ENCODE measurements around the gene PSPN. TPM values are rescaled to one million over a fixed set of nuclear protein-coding genes. Genes with fewer than 3 reads are reported as not detected.
"Not testable (repeated sequence)": the region's sequence is repeated elsewhere in the genome, so short reads cannot be mapped to it uniquely, and the experiment has no call there.

The PSPN gene
- total RNA-seq, 4 donors from 2014 or later = 1.4 to 3.7 (median 1.8) TPM

DNA sequence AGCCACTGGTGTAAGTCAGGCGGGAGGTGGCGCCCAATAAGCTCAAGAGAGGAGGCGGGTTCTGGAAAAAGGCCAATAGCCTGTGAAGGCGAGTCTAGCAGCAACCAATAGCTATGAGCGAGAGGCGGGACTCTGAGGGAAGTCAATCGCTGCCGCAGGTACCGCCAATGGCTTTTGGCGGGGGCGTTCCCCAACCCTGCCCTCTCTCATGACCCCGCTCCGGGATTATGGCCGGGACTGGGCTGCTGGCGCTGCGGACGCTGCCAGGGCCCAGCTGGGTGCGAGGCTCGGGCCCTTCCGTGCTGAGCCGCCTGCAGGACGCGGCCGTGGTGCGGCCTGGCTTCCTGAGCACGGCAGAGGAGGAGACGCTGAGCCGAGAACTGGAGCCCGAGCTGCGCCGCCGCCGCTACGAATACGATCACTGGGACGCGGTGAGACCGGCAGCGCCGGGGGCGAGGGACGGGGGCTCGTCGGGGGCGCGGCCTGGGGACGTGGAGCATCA is 3.1 kb downstream of the PSPN start, which contains the start of gene ALKBH7:
TSS of gene ALKBH7 (plus strand) at position 201 of the 502 bp plus-strand sequence. CDS start at position 228, 27 bp downstream.
- intact Hi-C loops (cut with DNase I; ENCODE audit: low total_unique reads) = no loop called here
- peak; percentile 82 for TF ChIP-seq POLR2A (IDR thresholded peaks at IDR 0.05)
- no peak for TF ChIP-seq EP300 (IDR thresholded peaks at IDR 0.05; ENCODE audit: low read depth)
- TF ChIP-seq POLR2AphosphoS5 (IDR thresholded peaks at IDR 0.05) = peak; percentile 49 to 80 (median 71)
- TF ChIP-seq, protein P1, sequence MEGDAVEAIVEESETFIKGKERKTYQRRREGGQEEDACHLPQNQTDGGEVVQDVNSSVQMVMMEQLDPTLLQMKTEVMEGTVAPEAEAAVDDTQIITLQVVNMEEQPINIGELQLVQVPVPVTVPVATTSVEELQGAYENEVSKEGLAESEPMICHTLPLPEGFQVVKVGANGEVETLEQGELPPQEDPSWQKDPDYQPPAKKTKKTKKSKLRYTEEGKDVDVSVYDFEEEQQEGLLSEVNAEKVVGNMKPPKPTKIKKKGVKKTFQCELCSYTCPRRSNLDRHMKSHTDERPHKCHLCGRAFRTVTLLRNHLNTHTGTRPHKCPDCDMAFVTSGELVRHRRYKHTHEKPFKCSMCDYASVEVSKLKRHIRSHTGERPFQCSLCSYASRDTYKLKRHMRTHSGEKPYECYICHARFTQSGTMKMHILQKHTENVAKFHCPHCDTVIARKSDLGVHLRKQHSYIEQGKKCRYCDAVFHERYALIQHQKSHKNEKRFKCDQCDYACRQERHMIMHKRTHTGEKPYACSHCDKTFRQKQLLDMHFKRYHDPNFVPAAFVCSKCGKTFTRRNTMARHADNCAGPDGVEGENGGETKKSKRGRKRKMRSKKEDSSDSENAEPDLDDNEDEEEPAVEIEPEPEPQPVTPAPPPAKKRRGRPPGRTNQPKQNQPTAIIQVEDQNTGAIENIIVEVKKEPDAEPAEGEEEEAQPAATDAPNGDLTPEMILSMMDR (IDR thresholded peaks at IDR 0.05) = peak in 1 of 5 experiments; percentile 13
- Histone ChIP-seq H3K27me3 (no peaks in the 10 kb centered on the region), H3K4me1 (peaks cover 5 to 15% (median 9%) of the 10 kb centered on the region in 4 donors), H3K9me3 (no peaks in the 10 kb centered on the region), H3K4me3 (peak within 1 kb of the TSS; percentile 63 to 93 (median 74)), H3K27ac (peak within 1 kb of the TSS; percentile 92 to 100 (median 98)), H3K36me3 (peaks cover 0 to 12% (median 4%) of the 10 kb centered on the region in 4 donors)
- in situ Hi-C loops (cut with MboI; ENCODE audit: low pct_ligation_motif_present in 1 of 4, low pct_unique_long_range_greater_than_20kb in 1 of 4, low sequenced_read_pairs in 3 of 4) = no loop called here
- DNase-seq = peak; percentile 99
- WGBS, 2 donors (ENCODE audit: low coverage in 1 of 2) = 0% methylated on average over 4 to 20 of the region's 47 CpGs

DNA sequence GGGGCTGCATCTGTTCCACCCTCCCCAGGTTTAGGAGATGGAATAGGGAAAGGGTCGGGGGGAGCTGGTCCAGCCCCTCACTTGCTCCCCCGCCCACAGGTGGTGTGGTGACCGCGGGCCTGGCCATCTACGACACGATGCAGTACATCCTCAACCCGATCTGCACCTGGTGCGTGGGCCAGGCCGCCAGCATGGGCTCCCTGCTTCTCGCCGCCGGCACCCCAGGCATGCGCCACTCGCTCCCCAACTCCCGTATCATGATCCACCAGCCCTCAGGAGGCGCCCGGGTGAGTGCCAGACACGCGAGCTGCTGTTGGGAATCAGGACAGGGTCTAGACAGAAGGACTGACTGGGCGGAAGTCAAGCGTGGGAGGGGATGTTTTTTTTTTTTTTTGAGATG is 11.4 kb downstream of the PSPN start:
- Histone ChIP-seq H3K27me3 (no peaks in the 10 kb centered on the region), H3K4me3 (no peak overlapping the region), H3K9me3 (no peaks in the 10 kb centered on the region), H3K36me3 (peaks cover 0 to 37% (median 19%) of the 10 kb centered on the region in 4 donors), H3K27ac (no peak overlapping the region), H3K4me1 (peaks cover 5 to 16% (median 11%) of the 10 kb centered on the region in 4 donors)
- WGBS, 2 donors (ENCODE audit: low coverage in 1 of 2) = 93% methylated on average over 21 of the region's 21 CpGs; no CpG with 5 or more reads in 1 of the 2 donors
- intact Hi-C loops (cut with DNase I; ENCODE audit: low total_unique reads) (no loop called here), in situ Hi-C loops (cut with MboI; ENCODE audit: low pct_ligation_motif_present in 1 of 4, low pct_unique_long_range_greater_than_20kb in 1 of 4, low sequenced_read_pairs in 3 of 4) (no loop called here)
- DNase-seq = no peak
- TF ChIP-seq POLR2AphosphoS5 (IDR thresholded peaks at IDR 0.05) (no peak), EP300 (IDR thresholded peaks at IDR 0.05; ENCODE audit: low read depth) (no peak), POLR2A (IDR thresholded peaks at IDR 0.05) (no peak)
- TF ChIP-seq, protein P1 (IDR thresholded peaks at IDR 0.05) = no peak

DNA sequence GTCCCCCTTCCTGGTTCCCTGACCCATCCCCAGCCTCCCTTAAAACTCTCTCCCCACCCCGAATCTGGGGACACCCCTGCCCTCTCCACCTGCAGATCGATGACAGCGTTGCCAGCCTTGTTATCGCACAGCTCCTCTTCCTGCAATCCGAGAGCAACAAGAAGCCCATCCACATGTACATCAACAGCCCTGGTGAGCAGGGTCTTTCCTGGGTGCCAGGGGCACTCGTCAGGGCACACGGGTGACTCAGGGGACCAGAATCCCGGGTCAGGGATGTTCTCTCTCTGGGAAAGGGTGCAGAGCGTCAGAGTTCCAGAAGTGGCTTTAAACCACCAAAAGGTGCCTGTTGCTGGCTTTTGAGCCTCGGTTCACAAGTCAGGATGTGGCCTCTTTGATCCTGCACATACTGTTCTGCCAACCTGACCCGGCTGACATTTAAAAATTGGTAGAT is 13.4 kb downstream of the PSPN start:
- Histone ChIP-seq H3K27me3 (no peaks in the 10 kb centered on the region), H3K4me3 (peak overlapping the region; percentile 69 to 97 (median 95)), H3K9me3 (no peaks in the 10 kb centered on the region), H3K4me1 (peaks cover 5 to 16% (median 11%) of the 10 kb centered on the region in 4 donors), H3K27ac (peak overlapping the region; percentile 85 to 94 (median 93)), H3K36me3 (peaks cover 0 to 30% (median 13%) of the 10 kb centered on the region in 4 donors)
- in situ Hi-C loops (cut with MboI; ENCODE audit: low pct_ligation_motif_present in 1 of 4, low pct_unique_long_range_greater_than_20kb in 1 of 4, low sequenced_read_pairs in 3 of 4) = no loop called here
- no peak for DNase-seq
- no peak for TF ChIP-seq POLR2A (IDR thresholded peaks at IDR 0.05)
- TF ChIP-seq POLR2AphosphoS5 (IDR thresholded peaks at IDR 0.05) = no peak
- TF ChIP-seq, protein P1 (IDR thresholded peaks at IDR 0.05) = no peak
- TF ChIP-seq EP300 (IDR thresholded peaks at IDR 0.05; ENCODE audit: low read depth) = no peak
- WGBS, 2 donors (ENCODE audit: low coverage in 1 of 2) = 25 to 40% methylated on average over 1 to 11 of the region's 11 CpGs
- intact Hi-C loops (cut with DNase I; ENCODE audit: low total_unique reads) = no loop called here

DNA sequence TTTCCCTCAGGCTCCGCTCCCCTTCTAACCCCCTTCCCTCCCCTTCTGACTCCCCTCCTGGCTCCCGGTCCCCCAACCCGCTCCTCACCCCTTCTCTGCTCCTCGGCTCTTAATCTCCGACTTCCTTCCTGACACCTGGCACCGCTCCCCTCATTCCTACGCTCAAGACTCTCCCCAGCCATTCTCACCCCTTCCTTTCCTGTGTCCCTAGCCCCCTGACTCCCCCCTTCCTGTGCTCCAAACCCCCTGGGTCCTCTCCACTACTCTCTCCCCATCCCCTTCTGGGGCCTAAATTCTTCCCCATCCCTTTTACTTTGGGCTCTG is 13.7 kb downstream of the PSPN start:
- 0% methylated on average over 7 of the region's 7 CpGs; no CpG with 5 or more reads in 1 of the 2 donors for WGBS, 2 donors (ENCODE audit: low coverage in 1 of 2)
- DNase-seq = no peak
- H3K9me3 ChIP-seq = no peaks in the 10 kb centered on the region
- TF ChIP-seq POLR2A (IDR thresholded peaks at IDR 0.05) = no peak
- TF ChIP-seq EP300 (IDR thresholded peaks at IDR 0.05; ENCODE audit: low read depth) = no peak
- TF ChIP-seq, protein P1 (IDR thresholded peaks at IDR 0.05) = no peak
- TF ChIP-seq POLR2AphosphoS5 (IDR thresholded peaks at IDR 0.05) = no peak
- H3K4me3 ChIP-seq = peak overlapping the region; percentile 69 to 97 (median 95)
- peak overlapping the region; percentile 85 to 94 (median 93) for H3K27ac ChIP-seq
- H3K27me3 ChIP-seq = no peaks in the 10 kb centered on the region
- peaks cover 5 to 16% (median 11%) of the 10 kb centered on the region in 4 donors for H3K4me1 ChIP-seq
- intact Hi-C loops (cut with DNase I; ENCODE audit: low total_unique reads) = no loop called here
- in situ Hi-C loops (cut with MboI; ENCODE audit: low pct_ligation_motif_present in 1 of 4, low pct_unique_long_range_greater_than_20kb in 1 of 4, low sequenced_read_pairs in 3 of 4) = no loop called here
- H3K36me3 ChIP-seq = peaks cover 0 to 30% (median 13%) of the 10 kb centered on the region in 4 donors

DNA sequence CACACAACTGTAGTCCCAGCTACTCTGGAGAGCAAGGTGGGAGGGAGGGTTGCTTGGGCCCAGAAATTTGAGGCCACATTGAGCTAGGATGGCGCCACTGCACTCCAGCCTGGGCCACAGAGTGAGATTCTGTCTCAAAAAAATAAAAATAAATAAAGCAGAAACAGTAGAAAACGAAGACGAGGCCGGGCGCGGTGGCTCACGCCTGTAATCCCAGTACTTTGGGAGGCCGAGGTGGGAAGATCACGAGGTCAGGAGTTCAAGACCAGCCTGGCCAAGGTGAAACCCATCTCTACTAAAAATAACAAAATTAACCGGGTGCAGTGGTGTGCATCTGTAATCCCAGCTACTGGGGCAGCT is 14.9 kb downstream of the PSPN start:
- in situ Hi-C loops (cut with MboI; ENCODE audit: low pct_ligation_motif_present in 1 of 4, low pct_unique_long_range_greater_than_20kb in 1 of 4, low sequenced_read_pairs in 3 of 4); intact Hi-C loops (cut with DNase I; ENCODE audit: low total_unique reads); H3K9me3 ChIP-seq; DNase-seq; H3K27me3 ChIP-seq: not testable (repeated sequence)
- Histone ChIP-seq H3K4me3 (peak overlapping the region in 3 of 4 donors; percentile 69 to 97 (median 94)), H3K27ac (peak overlapping the region; percentile 85 to 94 (median 93)), H3K36me3 (peaks cover 0 to 19% (median 7%) of the 10 kb centered on the region in 4 donors), H3K4me1 (peaks cover 5 to 16% (median 11%) of the 10 kb centered on the region in 4 donors)
- 93% methylated on average over 10 of the region's 10 CpGs; no CpG with 5 or more reads in 1 of the 2 donors for WGBS, 2 donors (ENCODE audit: low coverage in 1 of 2)

DNA sequence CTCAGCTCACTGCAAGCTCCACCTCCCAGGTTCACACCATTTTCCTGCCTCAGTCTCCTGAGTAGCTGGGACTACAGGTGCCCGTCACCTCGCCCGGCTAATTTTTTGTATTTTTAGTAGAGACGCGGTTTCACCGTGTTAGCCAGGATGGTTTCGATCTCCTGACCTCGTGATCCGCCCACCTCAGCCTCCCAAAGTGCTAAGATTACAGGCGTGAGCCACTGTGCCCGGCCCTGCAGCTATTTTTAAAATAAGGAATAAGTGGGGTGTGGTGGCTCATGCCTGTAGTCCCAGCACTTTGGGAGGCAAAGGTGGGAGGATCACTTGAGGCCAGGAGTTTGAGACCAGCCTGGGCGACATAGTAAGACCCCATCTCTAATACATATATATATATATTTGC is 15.3 kb downstream of the PSPN start:
- in situ Hi-C loops (cut with MboI; ENCODE audit: low pct_ligation_motif_present in 1 of 4, low pct_unique_long_range_greater_than_20kb in 1 of 4, low sequenced_read_pairs in 3 of 4); H3K27ac ChIP-seq; intact Hi-C loops (cut with DNase I; ENCODE audit: low total_unique reads); H3K9me3 ChIP-seq; H3K4me3 ChIP-seq; DNase-seq; H3K27me3 ChIP-seq: not testable (repeated sequence)
- Histone ChIP-seq H3K36me3 (peaks cover 0 to 15% (median 6%) of the 10 kb centered on the region in 4 donors), H3K4me1 (peaks cover 5 to 16% (median 11%) of the 10 kb centered on the region in 4 donors)
- 90 to 96% methylated on average over 5 to 12 of the region's 12 CpGs for WGBS, 2 donors (ENCODE audit: low coverage in 1 of 2)

All from transverse colon (tissue), 4 donors.